ENCODE data around the gene HDAC4. TPM values are rescaled to one million over a fixed set of nuclear protein-coding genes. Genes with fewer than 3 reads are reported as not detected.
"Not testable (repeated sequence)": the region's sequence is repeated elsewhere in the genome, so short reads cannot be mapped to it uniquely, and the experiment has no call there.

HDAC4 gene
- total RNA-seq, 1 experiment from 2014 or later: 61.5 TPM

DNA sequence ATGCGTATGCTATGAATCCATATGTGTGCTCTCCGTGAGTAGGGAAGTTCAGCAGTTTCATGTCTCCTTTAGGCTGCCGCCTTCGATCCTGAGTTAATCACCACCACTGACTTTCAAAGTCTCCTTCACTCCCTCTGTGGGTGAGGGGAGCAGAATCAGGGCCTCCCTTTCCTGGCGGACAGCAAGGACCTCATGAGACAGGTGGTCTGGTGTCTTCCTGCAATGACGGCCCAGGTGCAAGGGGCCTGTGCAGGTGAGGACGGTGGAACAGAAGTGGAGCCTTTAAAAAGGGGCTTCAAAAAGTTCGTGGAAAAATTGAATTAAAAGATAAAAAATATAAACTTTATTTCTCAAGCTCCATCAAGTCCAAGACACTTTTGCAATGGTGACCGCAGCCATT is 330.4 kb downstream of the HDAC4 start:
- Histone ChIP-seq H3K4me3 (no peak overlapping the region), H3K9me2 (ENCODE audit: insufficient read depth) (no peaks in the 10 kb centered on the region), H3K79me2 (ENCODE audit: low read depth) (no peaks in the 10 kb centered on the region), H3K9me3 (ENCODE audit: insufficient read depth, low read depth) (no peaks in the 10 kb centered on the region), H4K20me1 (ENCODE audit: insufficient read depth) (peaks cover 3% of the 10 kb centered on the region; the same call in 1 of the 2 replicates), H3K27ac (no peak overlapping the region), H3K27me3 (ENCODE audit: insufficient read depth, low read depth) (no peaks in the 10 kb centered on the region), H2AFZ (no peak overlapping the region), H3F3A (ENCODE audit: insufficient read depth, low read depth) (peaks cover 10% of the 10 kb centered on the region), H3K4me1 (replicated peaks; ENCODE audit: insufficient read depth) (peaks cover 10% of the 10 kb centered on the region), H3K36me3 (ENCODE audit: low read depth) (no peaks in the 10 kb centered on the region; the same call in 1 of the 2 replicates), H3K4me2 (no peak overlapping the region)
- no peak for TF ChIP-seq CTCF (conservative IDR thresholded peaks at IDR 0.05)
- no peak for TF ChIP-seq EZH2 (IDR thresholded peaks at IDR 0.05; ENCODE audit: low read depth)
- ChIA-PET POLR2A (ENCODE audit: unreplicated experiment) (no interaction called here), CTCF (no interaction called here)
- no peak for DNase-seq
- intact Hi-C loops (cut with micrococcal nuclease; ENCODE audit: unreplicated experiment): no loop called here
- no TSS peak for BruUV-seq (replicated peaks)

DNA sequence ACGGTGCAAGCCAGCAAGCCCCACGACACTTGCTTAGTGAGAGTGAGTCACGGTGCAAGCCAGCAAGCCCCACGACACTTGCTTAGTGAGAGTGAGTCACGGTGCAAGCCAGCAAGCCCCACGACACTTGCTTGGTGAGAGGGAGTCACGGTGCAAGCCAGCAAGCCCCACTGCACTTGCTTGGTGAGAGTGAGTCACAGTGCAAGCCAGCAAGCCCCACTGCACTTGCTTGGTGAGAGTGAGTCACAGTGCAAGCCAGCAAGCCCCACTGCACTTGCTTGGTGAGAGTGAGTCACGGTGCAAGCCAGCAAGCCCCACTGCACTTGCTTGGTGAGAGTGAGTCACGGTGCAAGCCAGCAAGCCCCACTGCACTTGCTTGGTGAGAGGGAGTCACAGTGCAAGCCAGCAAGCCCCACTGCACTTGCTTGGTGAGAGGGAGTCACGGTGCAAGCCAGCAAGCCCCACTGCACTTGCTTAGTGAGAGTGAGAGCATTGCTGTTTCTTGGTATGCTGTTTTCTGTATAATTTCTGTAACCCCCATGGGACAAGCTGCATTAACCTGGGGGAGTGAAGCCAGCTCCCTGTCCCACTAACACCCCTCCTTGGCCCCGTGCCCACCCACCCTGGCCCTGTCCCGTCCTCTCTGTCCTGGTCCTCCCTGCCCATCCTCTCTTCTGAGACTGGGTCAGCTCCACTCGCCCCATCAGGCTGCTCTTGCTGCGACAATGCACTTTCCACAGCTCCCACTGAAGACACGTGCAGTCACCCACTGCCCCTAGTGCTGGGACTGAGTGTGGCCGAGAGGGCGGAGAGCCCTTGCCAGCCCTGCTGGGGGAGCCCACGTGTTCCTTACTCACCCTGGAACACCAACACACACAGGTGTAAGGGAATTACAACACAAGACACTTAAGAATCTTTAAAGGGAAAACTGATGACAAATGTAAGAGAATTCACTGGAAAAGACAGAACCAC is 331.2 kb downstream of the HDAC4 start:
- H3K4me3 ChIP-seq; H3K9me3 ChIP-seq (ENCODE audit: insufficient read depth, low read depth); H3K4me2 ChIP-seq; H2AFZ ChIP-seq; POLR2A ChIA-PET (ENCODE audit: unreplicated experiment); CTCF ChIA-PET; H3K36me3 ChIP-seq (ENCODE audit: low read depth); H3K27me3 ChIP-seq (ENCODE audit: insufficient read depth, low read depth); H3K27ac ChIP-seq; H3K9me2 ChIP-seq (ENCODE audit: insufficient read depth); H3K79me2 ChIP-seq (ENCODE audit: low read depth); H4K20me1 ChIP-seq (ENCODE audit: insufficient read depth); intact Hi-C loops (cut with micrococcal nuclease; ENCODE audit: unreplicated experiment); BruUV-seq (replicated peaks): not testable (repeated sequence)
- peaks cover 10% of the 10 kb centered on the region for H3K4me1 ChIP-seq (replicated peaks; ENCODE audit: insufficient read depth)
- peaks cover 10% of the 10 kb centered on the region for H3F3A ChIP-seq (ENCODE audit: insufficient read depth, low read depth)
- DNase-seq: peak in 1 of 2 experiments; percentile 56

- intact Hi-C loops (cut with micrococcal nuclease; ENCODE audit: unreplicated experiment): no loop called here
- no TSS peak for BruUV-seq (replicated peaks)
- CTCF ChIA-PET: no interaction called here
Observed at GRCh38 chr2:239068411-239068810, 332.4 kb downstream of the HDAC4 start.

More at GRCh38 chr2:239068411-239068810, 332.4 kb downstream of the HDAC4 start:
- H3F3A ChIP-seq (ENCODE audit: insufficient read depth, low read depth): peaks cover 10% of the 10 kb centered on the region
- no peak overlapping the region for H3K4me3 ChIP-seq
- no peak overlapping the region for H3K4me2 ChIP-seq
- H3K79me2 ChIP-seq (ENCODE audit: low read depth): no peaks in the 10 kb centered on the region
- H3K27me3 ChIP-seq (ENCODE audit: insufficient read depth, low read depth): no peaks in the 10 kb centered on the region
- peaks cover 3% of the 10 kb centered on the region; the same call in 1 of the 2 replicates for H4K20me1 ChIP-seq (ENCODE audit: insufficient read depth)
- no peak overlapping the region for H3K27ac ChIP-seq
- H3K4me1 ChIP-seq (replicated peaks; ENCODE audit: insufficient read depth): peaks cover 10% of the 10 kb centered on the region
- DNase-seq: no peak
- no peaks in the 10 kb centered on the region for H3K9me3 ChIP-seq (ENCODE audit: insufficient read depth, low read depth)
- no peaks in the 10 kb centered on the region; the same call in 1 of the 2 replicates for H3K36me3 ChIP-seq (ENCODE audit: low read depth)
- POLR2A ChIA-PET (ENCODE audit: unreplicated experiment): no interaction called here
- no peaks in the 10 kb centered on the region for H3K9me2 ChIP-seq (ENCODE audit: insufficient read depth)
- TF ChIP-seq CTCF (conservative IDR thresholded peaks at IDR 0.05) (no peak), EZH2 (IDR thresholded peaks at IDR 0.05; ENCODE audit: low read depth) (no peak)
- H2AFZ ChIP-seq: no peak overlapping the region
